DMS153 treated with DMSO at 0.1 percent for 48 hours (cell line): Measurements from ENCODE around the gene NAV2.
"Not testable (repeated sequence)": the region's sequence is repeated elsewhere in the genome, so short reads cannot be mapped to it uniquely, and the experiment has no call there.

Experiments
- DNase-seq: peaks from one replicate; lab custom pipeline; 2025; ENCODE audit not compliant: unreplicated experiment; lab: John Stamatoyannopoulos, UW

NAV2 gene

DNA sequence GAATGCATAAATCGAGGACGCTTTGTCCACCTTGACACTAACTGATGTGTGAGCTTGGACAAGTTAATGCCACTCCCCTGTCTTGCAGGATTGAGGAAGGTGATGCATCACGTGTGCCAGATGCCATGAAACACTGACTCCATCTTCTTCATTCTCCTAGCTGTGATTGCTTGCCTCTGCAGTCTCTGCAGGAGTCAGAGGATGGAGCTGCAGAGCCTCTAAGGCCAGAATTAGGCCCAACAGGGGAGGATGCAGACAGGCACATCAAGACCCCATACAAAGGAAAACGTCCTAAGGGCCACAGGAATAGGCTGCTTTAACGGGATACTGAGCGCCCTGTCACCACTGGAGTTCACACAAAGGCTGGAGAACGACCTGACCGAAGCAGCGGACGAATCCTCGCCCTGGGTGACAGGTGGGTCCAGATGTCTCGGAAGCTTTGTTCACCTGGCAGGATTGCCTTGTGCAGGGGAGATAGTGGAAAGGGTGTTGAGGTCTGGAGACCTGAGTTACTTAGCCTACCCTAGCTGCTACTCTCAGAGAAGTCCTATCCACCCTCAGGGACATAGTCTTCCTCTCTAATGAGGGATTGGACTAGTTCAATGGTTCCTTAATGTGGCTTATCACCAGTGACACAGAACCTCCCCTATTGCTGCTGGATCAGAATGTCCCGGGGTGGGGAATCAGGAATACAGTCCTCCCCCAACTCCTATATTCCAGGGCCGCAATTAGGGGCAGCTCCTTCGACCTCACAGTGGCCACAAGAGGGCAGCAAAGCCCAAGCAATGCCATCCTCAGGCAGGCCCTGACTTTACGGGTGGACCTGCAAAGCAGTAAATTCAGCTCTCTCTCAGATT, 415.3 kb downstream of the NAV2 start:
- peak; percentile 36 for DNase-seq

DNA sequence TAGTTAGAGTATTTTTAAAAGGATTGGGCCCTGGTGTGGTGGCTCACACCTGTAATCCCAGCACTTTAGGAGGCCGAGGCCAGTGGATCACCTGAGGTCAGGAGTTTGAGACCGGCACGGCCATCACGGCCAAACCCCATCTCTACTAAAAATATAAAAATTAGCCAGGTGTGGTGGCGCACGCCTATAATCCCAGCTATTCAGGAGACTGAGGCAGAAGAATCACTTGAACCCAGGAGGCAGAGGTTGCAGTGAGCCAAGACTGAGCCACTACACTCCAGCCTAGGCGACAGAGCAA, 415.8 kb downstream of the NAV2 start:
- not testable (repeated sequence) for DNase-seq

GRCh38 chr11:20129665-20130064, 417.0 kb downstream of the NAV2 start:
- DNase-seq = no peak

- peak; percentile 49 for DNase-seq
These were observed 419.4 kb downstream of the NAV2 start for GRCh38 chr11:20131788-20132666.

GRCh38 chr11:20132667-20133039, 420.0 kb downstream of the NAV2 start:
- DNase-seq = no peak

DNA sequence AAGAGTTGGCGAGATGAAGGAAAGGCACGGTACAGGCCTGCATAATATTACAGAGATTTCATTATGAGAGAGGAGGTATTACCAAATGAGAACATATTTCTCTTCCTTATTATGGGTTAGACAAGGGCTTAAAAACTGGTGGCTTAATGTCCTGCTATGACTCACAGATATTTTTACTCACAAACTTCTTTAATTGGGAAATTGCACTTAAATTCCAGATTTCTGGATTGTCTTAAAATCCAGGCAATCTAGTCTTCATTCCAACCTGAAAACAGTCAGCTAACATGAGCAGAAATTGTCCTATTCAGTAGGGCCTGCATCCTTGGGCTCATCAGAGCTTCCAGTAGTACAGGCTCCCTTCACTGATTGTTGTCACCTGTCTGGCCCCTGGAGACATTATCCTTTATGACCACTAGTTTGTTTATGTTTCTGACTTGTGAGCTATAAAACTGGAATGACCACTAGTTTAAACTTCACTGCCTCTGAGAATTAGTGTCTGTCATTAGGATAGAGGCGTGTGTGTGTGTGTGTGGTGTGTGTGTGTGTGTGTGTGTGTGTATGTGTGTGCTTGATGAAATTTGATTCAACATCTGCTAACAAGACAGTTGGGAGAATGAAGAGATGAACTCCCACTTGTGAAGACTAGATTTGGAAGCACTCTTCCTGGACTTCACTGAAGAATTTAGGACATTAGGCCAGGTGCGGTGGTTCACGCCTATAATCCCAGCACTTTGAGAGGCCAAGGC, 422.5 kb downstream of the NAV2 start:
- no peak for DNase-seq

DNA sequence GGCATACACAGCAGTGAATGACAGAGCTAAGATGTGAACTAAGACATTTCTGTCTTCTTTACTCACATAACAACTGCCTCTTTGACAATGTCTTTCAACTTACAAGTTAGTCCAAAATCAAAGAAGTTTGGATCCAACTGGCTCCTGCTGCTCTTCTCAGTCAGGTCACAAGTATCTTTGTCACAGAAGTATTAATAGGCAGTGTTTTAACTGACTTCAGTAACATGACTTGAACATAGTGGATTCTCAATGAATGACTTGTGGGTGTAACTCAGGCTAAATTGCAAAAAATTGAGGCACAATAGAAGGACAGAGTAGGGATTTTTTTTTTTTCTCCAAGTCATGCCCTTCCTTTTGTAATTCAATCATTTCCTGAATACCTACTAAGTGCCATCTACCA, 425.0 kb downstream of the NAV2 start:
- DNase-seq = no peak

- DNase-seq = no peak
These were observed 426.1 kb downstream of the NAV2 start for GRCh38 chr11:20138707-20139106.

- no peak for DNase-seq
These were observed 441.7 kb downstream of the NAV2 start for GRCh38 chr11:20154381-20154780.

- no peak for DNase-seq
These were observed 443.1 kb downstream of the NAV2 start for GRCh38 chr11:20155683-20156279.

DNA sequence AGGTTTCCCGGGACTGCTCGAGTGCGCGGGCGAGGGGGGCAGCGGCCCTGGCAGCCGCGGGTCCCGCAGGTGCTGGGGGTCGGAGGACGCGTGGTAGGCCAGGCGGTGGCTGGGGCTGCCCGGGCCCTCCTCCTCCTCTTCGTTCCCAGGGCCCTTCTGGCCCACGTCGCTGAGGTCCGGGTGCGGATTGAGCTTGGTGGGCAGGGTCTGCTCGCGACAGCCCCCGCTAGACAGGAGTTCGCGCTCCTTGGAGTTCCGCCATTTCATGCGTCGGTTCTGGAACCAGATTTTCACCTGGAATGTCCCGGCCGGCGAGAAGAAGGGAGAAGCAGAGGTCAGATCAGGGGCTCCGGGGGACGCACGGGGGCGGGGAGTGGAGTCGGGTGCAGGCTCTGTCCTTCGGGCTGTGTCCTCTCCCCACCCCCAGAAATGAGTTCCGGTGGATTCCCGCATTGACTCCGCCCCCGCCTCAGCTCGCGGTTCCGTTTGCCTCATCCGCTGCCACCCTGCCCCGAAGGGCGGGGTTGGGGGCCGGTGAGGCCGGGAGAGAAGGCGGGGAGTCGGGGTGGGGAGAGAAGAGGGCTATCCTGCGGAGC, 443.7 kb downstream of the NAV2 start:
- DNase-seq = no peak

DNA sequence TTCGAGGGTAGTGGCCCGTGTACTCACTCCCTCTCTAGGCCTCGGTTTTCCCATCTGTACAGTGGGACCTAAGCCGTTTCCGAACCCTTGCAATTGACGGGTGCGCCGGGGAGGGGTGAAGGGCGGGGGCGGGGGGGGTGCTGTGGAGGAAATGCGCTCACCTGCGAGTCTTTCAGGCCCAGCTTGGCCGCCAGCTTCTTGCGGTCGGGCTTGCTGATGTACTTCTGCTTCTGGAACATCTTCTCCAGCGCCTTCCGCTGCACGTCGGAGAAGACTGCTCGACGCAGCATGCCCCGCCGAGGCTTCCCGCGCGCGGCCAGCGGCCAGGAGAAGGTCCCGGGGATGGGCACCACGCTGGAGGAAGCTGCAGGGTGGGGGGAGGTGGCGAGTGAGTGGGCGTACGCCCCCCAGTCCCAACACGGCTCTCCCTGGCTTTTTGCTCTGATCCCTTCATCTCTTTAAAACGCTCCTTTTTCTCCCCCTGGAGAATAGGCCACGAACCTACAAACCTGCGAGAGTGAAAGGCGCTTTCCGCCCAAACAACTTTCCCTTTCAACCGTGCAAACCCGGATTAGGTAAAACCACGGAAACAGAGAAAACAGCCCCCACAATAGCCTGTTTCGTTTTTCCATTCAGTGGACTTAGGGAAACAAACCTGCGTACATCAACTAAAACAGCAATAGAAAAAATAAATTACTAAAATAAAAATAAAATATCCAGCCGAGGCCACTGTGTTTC, 444.4 kb downstream of the NAV2 start:
- no peak for DNase-seq

- no peak for DNase-seq
These were observed 445.1 kb downstream of the NAV2 start for GRCh38 chr11:20157728-20158127.

GRCh38 chr11:20158597-20159257, 446.1 kb downstream of the NAV2 start:
- DNase-seq = no peak

DNA sequence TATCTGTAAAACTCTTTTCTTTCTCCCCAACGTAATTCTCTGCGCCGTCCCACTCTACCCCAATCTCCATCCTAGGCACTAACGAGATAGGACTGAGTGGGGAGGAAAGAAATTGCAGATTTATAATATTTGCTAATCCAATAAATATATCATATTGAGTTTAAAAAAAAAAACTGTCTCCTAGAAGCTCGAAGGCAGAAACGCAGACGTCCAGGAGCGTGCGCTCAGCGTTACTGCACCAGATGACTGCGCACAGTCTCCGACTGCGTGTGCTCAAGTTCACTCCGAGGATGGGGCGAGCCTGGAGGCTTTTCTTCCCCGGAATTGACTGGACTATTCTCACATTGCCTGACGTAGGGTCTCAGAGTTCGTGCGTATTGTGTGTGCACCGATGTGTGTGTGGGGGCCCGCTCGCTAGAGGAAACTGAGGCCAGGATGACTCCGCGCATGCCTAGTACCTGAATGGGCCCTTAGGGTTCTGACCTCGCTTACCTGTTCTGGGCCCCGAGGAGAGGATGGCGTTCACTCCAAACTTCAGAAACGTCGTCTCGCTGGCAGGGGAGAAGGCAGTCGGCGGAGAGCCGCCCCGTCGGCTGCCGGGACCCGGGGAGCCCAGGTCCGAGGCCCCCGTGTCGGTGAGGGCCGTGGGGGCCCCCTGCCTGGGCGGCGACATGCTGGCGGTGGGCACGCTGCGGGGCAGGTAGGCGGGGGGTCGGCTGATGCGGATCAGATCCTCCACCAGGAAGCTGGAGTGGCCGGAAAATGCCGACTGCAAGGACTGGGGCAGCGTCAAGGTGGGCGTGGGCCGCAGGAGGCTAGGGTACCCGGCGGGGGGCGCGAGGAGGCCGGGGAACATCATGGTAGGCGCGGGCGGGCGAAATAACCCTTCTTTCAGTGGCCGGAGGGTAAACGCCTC, 447.1 kb downstream of the NAV2 start:
- no peak for DNase-seq

DNA sequence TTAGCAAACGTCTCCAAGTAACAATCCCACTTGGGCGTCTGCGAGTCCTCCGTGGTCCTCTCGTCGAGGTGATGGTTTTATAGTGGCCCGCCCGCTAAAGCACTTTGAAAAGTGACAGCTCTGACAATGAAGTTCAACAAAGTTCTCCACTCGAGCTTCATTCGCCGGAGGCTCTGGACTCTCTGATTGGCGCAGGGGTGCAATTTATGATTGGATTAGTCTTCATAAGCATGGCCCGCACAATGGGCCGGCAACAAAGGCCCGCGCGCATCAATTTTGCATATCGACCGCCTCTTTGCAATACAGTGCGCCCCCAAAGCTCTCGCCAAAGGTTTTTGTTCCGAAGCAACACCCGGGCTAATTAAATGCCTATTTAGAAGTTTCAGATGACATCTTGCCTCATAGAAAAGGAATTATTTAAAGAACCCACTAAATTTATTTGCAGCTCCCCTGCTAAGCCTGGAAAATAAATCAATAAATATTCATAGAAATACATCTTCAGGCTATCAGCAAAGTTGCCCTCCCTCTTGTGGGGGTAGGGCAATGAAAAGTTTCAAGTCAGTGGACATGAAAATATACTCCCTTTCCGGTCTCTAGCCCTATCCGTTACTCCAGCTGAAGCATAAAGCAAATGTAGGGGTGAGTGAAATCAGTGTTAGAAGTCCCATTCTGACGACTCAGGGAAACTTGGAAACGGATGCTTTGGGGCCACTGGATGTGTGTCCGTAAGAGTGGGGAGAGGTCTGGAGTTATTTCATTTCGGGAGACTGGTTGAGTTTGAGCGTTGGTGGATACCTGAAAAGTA, 448.0 kb downstream of the NAV2 start, which contains the start of gene DBX1:
Gene DBX1, minus strand, starts transcription at position 51 of the 805 bp plus-strand sequence. CDS start 151 bp downstream, outside the sequence.
- no peak for DNase-seq

DNA sequence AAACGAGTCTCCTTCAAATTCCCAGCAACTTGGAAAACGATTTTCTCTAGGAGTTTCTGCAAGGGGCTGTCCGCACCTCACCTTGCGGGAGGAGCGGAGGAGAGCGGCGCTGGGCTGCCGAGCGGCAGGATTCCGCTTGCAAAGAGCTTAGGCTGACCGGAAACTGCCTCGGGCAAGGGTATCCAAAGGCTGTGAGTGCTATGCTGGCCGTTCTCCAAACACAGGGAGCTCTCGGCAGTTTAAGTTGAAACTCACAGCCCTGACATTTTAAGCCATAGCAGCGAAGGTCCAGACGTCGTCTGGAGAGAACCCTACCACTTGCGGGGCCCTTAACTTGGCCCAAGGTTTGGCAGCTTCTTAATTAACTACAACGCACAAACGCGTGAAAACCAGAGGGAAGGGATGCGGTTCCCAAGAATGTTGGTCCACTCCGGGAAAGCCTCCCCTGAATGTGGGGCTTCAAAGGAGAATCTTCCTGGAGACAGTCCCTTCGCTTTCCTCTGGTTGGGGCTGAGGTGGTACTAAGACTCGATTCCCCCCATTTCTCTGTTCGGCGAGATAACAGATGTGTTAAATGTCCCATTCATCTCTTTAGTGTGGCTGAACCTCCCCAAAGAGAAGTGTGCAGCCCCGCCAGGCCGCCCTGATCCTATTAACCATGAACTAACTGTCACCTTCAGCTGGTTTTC, 448.7 kb downstream of the NAV2 start:
- DNase-seq = peak; percentile 27
